ENCODE results near the gene OR51G1.
"Not testable (repeated sequence)": the region's sequence is repeated elsewhere in the genome, so short reads cannot be mapped to it uniquely, and the experiment has no call there.

Gene OR51G1, protein sequence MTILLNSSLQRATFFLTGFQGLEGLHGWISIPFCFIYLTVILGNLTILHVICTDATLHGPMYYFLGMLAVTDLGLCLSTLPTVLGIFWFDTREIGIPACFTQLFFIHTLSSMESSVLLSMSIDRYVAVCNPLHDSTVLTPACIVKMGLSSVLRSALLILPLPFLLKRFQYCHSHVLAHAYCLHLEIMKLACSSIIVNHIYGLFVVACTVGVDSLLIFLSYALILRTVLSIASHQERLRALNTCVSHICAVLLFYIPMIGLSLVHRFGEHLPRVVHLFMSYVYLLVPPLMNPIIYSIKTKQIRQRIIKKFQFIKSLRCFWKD

DNA sequence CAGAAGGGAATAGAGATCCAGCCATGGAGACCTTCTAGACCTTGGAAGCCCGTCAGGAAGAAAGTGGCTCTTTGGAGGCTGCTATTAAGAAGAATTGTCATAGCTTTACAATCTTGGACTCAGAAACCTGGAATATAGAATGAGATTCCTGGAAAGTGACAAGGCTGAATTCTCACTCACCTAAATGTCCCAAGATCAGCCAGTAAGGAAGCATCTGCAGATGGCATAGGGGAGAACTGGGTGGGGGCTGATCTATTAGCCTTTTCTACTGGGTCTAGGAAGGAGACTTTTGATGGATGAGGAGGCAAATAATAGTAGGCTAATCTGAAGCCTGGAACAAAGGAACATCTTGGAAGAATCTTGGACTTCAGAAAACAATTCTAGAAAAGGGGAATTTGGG is at the start of gene OR51G1:
Gene OR51G1, minus strand, starts transcription at position 101 of the 400 bp plus-strand sequence. Its CDS starts 0 bp downstream, at position 101.
- DNase-seq (ENCODE audit: low spot score) (no peak), FAIRE-seq (no peak)

DNA sequence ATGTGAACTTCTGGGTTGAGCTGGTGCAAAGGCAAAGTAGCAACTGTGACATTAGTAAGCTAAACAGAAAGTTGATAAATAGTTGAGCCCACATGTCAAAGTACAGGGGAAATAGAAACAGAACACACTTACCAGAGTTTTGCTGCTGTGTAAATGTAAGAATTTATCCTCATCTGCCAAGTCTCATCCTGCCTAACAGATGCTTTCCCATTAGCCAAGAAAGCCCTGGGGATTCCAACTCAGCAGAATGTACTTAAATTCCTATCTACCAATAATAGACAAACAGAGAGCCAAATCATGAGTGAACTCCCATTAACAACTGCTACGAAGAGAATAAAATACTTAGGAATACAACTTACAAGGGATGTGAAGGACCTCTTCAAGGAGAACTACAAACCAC is 38.7 kb upstream of the OR51G1 start:
- FAIRE-seq (no peak), DNase-seq (ENCODE audit: low spot score) (no peak)

DNA sequence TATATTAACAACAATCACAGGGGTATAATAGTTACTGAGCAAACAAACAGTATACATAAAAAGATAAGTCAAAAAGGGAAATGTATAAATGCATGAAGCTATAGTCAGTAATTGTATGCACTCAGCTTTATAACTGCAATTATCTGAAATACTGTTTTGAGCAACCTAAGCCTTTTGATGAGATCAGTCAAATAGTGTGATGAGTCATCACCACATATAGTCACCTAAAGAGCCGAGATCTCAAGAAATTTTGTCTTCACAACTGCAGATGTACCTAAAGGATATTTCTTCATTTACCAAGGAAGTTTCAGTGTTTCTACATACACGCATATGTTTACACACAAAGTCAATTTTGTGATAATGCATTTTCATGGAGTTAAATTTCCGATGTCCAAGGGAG is 36.7 kb upstream of the OR51G1 start:
- no peak for DNase-seq (ENCODE audit: low spot score)
- no peak for FAIRE-seq

DNA sequence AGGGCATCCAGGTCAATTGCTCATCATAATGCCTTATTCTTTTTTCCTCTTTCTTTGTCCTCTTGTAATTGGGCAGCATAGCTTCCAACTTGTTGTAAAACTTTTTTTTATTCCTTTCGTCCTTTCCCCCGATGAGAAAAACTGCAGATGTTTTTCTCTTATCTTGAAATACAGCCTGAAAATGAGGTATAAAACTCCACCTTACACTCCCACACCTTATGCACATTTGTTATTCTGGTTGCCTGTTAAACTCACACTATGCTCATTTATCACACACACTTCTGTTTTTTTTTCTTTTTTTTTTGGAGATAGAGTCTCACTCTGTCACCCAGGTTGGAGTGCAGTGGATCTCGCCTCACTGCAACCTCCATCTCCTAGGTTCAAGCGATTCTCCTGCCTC is 33.3 kb upstream of the OR51G1 start:
- DNase-seq (ENCODE audit: low spot score) (no peak), FAIRE-seq (no peak)

DNA sequence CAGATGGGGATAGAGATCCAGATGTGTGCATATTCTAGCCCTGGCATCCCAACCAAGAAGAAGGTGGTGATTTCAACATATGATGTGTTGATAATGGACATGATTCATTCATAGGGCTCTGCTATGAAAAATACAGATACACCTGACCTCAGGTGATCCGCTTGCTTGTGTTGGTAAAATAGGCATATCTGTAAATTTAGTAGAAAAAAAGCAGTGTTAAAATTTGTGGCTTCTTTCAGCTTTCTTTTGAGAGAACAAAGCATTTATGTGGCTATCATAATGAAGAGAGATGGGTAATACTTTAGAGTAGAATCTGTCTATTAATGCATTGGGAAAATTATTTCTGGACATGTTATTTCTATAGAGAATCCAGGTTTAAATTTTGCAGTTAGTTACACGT is 31.5 kb upstream of the OR51G1 start, which contains the start of gene OR51A2:
Gene OR51A2, minus strand, starts transcription at position 101 of the 400 bp plus-strand sequence. Its CDS starts 0 bp downstream, at position 101.
- not testable (repeated sequence) for DNase-seq (ENCODE audit: low spot score); FAIRE-seq

DNA sequence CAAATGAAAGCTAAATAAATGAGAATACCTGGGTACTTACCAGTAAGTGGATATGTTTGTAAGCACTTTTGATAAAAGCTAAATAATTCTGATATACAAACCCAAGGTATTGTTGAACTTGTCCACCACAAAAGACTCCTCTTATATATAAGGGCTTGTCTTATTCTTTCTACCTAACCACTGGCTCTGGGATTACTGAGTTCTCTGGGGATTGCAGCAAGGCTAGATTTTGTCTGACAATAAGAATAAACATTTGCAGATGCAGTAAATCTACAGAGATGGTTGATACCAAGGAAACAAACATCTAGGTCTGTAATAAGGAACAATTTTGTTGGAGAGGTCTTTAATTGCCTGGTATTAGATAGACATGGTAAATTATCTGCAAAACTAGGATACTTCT is 23.4 kb upstream of the OR51G1 start, which contains the start of gene OR51A4:
Gene OR51A4, minus strand, starts transcription at position 101 of the 400 bp plus-strand sequence. CDS start 505 bp downstream, outside the sequence.
- FAIRE-seq: no peak
- no peak for DNase-seq (ENCODE audit: low spot score)

DNA sequence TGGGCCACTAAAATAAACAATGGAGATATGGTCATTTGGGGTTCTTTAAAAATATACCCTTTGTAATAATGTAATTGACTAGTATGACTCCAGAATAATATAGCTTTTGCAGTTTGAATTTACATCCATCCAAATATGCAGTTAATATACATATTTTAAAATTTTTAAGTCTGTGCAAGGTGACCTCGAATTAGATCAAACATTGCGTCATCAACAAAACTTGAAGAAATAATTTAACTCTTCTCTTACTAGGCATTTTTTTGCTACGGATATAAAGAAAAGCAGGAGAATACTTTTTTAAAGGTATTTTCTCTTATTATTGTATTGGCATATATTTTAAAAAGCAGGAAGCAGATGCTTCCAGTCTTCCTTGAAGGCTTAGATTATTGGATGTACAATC is 12.6 kb upstream of the OR51G1 start:
- FAIRE-seq (no peak), DNase-seq (ENCODE audit: low spot score) (no peak)

DNA sequence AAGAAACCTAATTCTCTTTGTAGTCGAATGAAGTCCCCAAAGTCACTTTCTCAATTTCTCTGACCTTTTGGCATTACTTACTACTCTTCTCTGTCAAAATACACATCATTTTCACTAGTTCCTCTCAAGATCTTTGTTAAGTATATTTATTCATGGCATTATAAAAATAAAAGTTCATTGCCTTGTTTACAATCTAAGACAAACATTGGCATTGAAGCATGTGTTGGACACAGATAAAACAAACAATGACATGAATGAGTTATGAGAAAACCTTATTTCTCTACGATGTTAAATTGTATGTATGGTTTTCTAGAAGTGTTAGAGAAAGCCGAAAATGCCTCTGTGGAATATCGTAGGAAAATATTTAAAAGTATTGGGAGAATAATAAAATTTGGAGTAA is 8.6 kb upstream of the OR51G1 start:
- FAIRE-seq: no peak
- DNase-seq (ENCODE audit: low spot score): peak; percentile 1

DNA sequence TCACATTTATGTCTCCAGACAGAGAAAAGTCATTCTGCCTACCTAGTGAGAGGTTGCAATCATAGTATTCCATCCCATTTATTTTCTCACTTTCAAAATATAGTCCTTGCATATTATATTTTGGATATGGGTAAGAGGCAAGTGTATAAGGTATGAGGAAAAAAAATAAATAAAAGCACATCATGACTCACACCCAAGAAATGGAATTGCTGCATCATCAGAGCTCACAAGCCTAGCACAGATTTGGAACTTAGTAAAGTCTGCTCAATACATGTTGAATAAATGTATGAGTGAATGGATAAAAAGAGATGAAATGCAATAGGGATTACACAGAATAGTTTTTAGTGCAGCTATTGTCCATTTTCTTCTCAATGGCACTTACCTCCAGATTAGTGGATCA is 2.5 kb upstream of the OR51G1 start:
- FAIRE-seq: no peak
- DNase-seq (ENCODE audit: low spot score): no peak

DNA sequence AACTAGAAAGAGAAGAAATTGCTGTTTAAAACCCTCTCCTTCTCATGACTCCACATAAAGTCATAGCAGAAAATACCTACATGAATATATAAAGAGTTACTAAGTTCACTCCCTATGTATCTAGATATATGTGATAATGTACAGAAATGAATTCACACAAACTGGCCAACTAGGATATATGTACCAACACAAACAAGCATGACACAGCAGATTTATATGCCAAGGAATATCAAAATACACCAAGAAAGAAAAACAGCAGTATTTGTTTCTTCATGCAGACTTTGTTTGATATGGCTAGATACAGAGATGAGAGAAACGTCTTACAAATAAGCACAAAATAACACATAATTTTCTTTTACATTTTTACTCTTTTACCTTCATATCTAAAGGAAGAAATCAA is 1.8 kb downstream of the OR51G1 start:
- FAIRE-seq (no peak), DNase-seq (ENCODE audit: low spot score) (no peak)

DNA sequence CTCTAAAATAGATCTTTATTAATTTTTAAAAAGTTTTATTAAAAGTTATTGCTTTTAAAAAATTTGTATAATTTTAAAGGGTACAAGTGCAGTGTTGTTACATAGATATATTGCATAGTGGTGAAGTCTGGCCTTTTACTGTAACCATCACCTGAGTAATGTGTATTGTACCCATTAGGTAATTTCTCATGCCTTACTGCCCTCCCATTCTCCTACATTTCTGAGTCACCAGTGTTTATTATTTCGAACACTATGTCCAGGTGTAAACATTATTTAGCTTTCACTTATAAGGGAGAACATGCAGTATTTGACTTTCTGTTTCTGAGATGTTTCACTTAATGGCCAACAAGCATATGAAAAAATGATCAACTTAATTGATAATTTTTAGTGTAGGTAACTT is 2.3 kb downstream of the OR51G1 start:
- FAIRE-seq: no peak
- DNase-seq (ENCODE audit: low spot score): no peak

DNA sequence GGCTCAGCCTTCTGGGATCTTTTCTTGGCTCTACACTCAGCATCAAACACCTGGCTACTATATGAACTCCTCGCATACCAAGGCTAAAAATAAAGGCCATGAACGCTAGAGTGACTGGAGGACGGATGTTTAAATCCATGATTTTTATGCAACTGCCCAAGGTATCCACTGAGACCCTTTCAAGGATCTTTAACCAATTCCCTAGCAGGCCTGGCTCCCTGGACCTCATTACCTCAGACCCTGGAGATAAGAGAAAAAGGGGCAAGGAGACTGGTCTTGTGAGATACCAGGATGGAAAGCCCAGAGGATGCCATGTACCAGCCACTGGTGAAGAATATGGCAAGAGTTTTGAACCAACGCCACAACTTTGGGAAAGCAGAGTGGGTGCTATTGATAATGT is 4.9 kb downstream of the OR51G1 start, which contains the start of gene OR51G2:
Gene OR51G2, minus strand, starts transcription at position 101 of the 400 bp plus-strand sequence. CDS start 3,687 bp downstream, outside the sequence.
- no peak for DNase-seq (ENCODE audit: low spot score)
- no peak for FAIRE-seq

DNA sequence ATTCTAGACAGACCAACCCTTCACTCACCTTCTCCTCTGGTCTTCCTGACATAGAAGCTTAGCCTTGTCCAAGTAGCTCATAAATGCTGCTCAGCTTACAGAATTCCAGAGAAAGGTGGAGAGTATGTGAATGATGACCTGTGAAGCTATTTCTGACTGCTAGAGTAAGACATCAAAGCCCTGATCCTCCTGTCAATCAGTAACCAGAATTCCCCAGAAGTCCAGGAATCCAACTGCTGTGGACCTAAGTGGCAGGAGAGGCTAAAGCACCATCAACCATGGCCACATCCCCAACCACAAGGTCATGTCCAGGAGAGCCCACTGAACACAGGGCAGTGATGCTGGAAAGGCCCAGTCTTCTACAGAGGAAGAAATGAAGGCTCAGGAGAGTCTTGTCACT is 7.6 kb downstream of the OR51G1 start:
- no peak for DNase-seq (ENCODE audit: low spot score)
- FAIRE-seq: no peak

DNA sequence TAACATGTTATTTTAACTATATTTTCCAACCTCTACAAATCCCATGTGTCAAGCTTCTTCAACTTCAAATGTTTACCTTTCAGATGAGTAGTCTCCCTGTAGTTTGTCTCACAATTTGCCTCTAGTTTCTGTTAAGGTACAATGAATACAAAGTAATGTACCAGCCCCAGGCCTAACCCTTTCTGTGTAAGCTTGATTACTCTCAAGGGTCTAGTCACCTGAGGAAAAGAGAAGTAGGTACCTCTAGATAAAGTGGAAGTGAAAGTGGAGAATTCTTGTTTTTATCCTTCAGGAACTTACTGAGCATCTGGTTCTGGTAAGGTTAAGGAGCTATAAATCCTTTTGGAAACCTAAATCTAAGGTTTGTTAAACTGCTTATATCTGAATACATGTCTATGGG is 20.7 kb downstream of the OR51G1 start, which contains the start of gene OR51A7:
Gene OR51A7, plus strand, starts transcription at position 300 of the 400 bp plus-strand sequence. CDS start 3,587 bp downstream, outside the sequence.
- DNase-seq (ENCODE audit: low spot score): no peak
- no peak for FAIRE-seq

DNA sequence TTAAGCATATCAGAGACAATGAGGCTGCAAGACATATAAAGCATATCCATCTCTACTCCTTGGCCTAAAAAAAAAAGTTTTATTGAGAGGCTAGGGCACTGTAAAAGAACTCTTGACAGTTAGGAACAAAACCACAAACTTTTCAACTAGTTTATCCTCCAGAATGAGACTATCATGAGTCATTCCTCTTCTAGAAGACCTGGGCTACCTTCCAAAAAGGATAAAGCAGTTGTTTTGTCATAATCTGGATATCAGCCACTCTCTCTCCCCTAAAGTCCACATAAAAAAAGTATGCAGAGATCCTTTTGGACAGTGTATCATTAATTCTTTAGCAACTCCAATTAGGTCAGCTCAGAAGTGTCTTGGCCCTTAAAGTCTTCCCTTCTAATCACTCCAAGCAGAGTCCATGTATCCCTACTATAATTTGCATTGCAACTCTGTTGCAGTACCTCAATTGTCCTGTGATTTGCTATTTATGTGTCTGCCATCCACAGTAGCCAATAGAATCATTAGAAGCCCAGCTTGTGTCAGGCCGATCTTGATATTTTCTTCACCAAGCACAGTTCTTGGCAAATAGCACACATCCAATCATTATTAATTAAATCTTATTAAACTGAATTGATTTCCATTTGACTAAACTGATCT is 32.0 kb downstream of the OR51G1 start:
- FAIRE-seq (peak; percentile 91), DNase-seq (ENCODE audit: low spot score) (peak; percentile 75)

DNA sequence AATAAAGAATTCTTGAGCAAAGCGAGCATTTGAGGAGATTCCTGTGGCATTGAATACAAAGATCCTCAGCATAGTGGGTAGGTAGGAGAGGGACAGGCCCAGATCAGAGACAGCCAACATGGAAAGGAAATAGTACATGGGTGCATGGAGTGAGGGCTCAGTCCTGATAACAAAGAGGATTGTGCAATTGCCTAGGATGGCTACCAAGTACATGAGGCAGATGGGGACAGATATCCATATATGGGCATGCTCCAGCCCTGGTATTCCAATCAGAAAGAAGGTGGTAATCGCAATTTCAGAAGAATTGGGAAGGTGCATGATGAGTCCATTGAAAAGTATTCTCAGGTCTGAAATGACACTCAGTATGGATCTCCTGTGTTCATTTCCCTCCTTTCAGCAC is 33.9 kb downstream of the OR51G1 start:
- no peak for FAIRE-seq
- no peak for DNase-seq (ENCODE audit: low spot score)

DNA sequence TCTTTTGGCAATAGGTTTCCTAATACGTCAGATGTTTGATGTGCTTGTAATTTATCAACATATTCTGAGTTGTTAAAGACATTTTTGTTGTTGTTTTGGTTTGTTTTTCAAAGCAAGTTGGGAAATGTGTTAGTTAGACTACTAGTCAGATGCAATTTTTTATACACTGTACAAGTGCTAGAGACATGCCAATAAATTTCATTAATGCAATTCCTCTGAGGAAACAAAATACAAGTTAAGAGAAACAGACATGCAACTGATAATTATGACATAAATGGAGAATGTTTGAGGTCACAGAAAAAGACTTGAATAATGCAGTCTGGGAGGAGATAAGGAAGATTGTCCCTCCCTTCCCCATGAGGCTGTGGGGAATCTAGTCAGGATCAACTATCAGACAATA is 36.5 kb downstream of the OR51G1 start:
- DNase-seq (ENCODE audit: low spot score): no peak
- FAIRE-seq: no peak

DNA sequence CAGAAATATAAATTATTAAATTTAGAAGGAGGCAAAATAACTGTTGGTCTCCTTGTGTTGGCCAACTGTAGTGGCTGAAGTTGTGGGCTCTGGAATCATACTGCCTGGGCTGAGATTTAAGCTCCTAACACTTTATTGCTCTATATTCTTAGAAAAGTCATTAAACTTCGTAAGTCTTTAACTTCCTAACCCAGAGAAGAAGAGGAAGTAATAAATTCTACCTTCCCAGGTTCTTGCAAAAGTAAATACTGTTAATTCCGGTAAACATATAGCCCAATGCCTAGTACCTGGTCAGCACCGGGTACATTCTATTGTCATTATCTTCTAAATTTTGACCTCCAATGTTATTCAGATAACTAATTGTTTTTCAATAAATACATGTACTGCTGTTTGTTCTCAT is 38.0 kb downstream of the OR51G1 start:
- DNase-seq (ENCODE audit: low spot score) (no peak), FAIRE-seq (no peak)

DNA sequence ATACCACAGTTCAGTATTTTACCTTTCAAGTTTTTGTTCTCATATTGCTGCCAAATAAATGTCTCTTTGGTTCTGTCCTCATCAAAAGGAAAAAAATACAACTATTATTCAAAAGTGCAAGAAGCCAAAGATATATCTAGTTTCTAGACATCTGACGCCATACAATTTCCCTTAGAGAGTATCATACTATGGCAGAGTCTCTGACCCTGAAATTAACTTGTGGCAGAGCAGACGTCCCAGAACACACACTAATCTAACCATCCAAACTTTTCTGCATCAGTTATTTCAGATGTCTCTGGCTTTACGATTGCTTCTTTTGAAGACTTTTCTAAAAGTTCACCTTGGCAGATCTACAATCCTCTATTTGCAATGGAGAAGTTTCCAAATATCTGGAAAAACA is 39.8 kb downstream of the OR51G1 start:
- FAIRE-seq (no peak), DNase-seq (ENCODE audit: low spot score) (no peak)

DNA sequence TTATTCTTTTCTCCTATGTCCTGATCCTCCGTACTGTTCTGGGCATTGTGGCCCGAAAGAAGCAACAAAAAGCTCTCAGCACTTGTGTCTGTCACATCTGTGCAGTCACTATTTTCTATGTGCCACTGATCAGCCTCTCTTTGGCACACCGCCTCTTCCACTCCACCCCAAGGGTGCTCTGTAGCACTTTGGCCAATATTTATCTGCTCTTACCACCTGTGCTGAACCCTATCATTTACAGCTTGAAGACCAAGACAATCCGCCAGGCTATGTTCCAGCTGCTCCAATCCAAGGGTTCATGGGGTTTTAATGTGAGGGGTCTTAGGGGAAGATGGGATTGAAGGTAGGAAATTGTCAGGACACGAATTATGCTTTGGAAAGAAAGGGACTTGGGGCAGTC is 41.6 kb downstream of the OR51G1 start:
- FAIRE-seq: no peak
- DNase-seq (ENCODE audit: low spot score): no peak

DNA sequence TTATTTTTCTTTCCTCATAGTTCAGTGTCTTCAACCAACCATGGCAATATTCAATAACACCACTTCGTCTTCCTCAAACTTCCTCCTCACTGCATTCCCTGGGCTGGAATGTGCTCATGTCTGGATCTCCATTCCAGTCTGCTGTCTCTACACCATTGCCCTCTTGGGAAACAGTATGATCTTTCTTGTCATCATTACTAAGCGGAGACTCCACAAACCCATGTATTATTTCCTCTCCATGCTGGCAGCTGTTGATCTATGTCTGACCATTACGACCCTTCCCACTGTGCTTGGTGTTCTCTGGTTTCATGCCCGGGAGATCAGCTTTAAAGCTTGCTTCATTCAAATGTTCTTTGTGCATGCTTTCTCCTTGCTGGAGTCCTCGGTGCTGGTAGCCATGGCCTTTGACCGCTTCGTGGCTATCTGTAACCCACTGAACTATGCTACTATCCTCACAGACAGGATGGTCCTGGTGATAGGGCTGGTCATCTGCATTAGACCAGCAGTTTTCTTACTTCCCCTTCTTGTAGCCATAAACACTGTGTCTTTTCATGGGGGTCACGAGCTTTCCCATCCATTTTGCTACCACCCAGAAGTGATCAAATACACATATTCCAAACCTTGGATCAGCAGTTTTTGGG is 42.2 kb downstream of the OR51G1 start, which contains the start of gene OR51T1:
Gene OR51T1, plus strand, starts transcription at position 41 of the 641 bp plus-strand sequence. Its CDS starts 0 bp downstream, at position 41.
- DNase-seq (ENCODE audit: low spot score) (peak; percentile 4), FAIRE-seq (no peak)

DNA sequence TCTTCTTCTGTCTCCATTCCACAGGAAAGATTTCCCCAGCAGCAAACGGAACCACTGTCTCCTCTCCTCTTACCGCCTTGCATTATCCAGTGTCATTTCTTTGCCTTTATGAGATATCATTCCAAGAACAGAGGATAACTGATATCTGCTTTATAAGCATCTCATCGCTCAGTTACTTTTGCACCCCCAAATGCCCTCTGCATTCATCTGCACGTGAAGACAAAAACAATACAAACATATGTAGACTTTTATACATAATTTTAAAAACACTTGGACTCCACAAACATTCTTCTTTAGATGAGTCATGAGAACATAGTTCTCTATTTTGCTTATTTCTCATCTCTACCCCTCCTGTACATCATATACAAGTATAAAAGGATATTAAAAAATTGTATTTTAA is 43.0 kb downstream of the OR51G1 start:
- FAIRE-seq: no peak
- DNase-seq (ENCODE audit: low spot score): no peak
